Gastroesophageal sphincter (tissue), 4 donors: ENCODE results near the gene BCCIP. TPM values are rescaled to one million over a fixed set of nuclear protein-coding genes. Genes with fewer than 3 reads are reported as not detected.

ENCODE experiments used
- ATAC-seq: fragments of 150-250 bp; one replicate; pipeline ENCODE4 v1.9.1; 2016; ENCODE audit warnings: mild to moderate bottlenecking, moderate library complexity
- H3K27ac ChIP-seq, 4 donors: fragments of 200-600 bp; sonication (generic) in 3 of 4; 1 replicate in 3 of 4; 2 replicates in 1 of 4; pipeline ENCODE4 v1.5.1; 2016 to 2019
- H3K27me3 ChIP-seq: fragments of 200-600 bp; sonication (generic); one replicate; pipeline ENCODE4 v1.5.1; 2019
- H3K36me3 ChIP-seq, 2 donors: fragments of 200-600 bp; sonication (generic); one replicate each; pipeline ENCODE4 v1.5.1; 2019; ENCODE audit warnings: control low read depth in 1 of 2
- H3K4me1 ChIP-seq, 3 donors: fragments of 200-600 bp; sonication (generic); 1 replicate in 2 of 3; 2 replicates in 1 of 3; pipeline ENCODE4 v1.5.1; 2016 to 2019; ENCODE audit warnings: control low read depth in 2 of 3
- H3K4me3 ChIP-seq, 2 donors: fragments of 200-600 bp; sonication (generic); one replicate each; pipeline ENCODE4 v1.5.1; 2019; ENCODE audit warnings: mild to moderate bottlenecking in 1 of 2, moderate library complexity in 1 of 2
- H3K9me3 ChIP-seq, 3 donors: fragments of 200-600 bp; sonication (generic); one replicate each; pipeline ENCODE4 v1.5.1; 2017 to 2019; ENCODE audit warnings: control low read depth in 2 of 3
- EP300 ChIP-seq: sonication (generic); formaldehyde crosslinking; IDR thresholded peaks from one replicate; pipeline ENCODE4 v1.6.1; 2017; ENCODE audit warnings: antibody characterized with exemption, mild to moderate bottlenecking
- POLR2A ChIP-seq, 2 donors: fragments of 450-650 bp; IDR thresholded peaks; one replicate each; pipeline ENCODE4 v1.6.1; 2017; ENCODE audit warnings: antibody characterized with exemption in 2 of 2, mild to moderate bottlenecking in 2 of 2, moderate library complexity in 1 of 2
- POLR2AphosphoS5 ChIP-seq: sonication (generic); formaldehyde crosslinking; IDR thresholded peaks from one replicate; pipeline ENCODE4 v1.6.1; 2017; ENCODE audit warnings: antibody characterized with exemption
- WGBS, 2 donors: methylation state at CpG; one replicate each; pipeline ENCODE4 v1.1.5; 2018; ENCODE audit warnings: low coverage in 1 of 2; 5-methylcytosine and 5-hydroxymethylcytosine counted together
- total RNA-seq, 4 donors: library from RNA; depleted of rRNA; stranded (reverse); fragments of >200 nt; gene quantifications; one replicate each; pipeline ENCODE4 v1.1.0, GENCODE V29; 2016
- TF ChIP-seq, protein P1 (sequence below), 4 experiments: fragments of 200-600 bp in 2 of 4; fragments of 450-650 bp in 2 of 4; sonication (generic) in 1 of 4; IDR thresholded peaks; one replicate each; pipeline ENCODE4 v1.5.1; 2017 to 2019; ENCODE audit warnings: antibody characterized with exemption in 4 of 4, mild to moderate bottlenecking in 2 of 4, moderate library complexity in 2 of 4

The BCCIP gene
- total RNA-seq, 4 donors from 2014 or later, result 38.6 to 59.2 (median 50.3) TPM

DNA sequence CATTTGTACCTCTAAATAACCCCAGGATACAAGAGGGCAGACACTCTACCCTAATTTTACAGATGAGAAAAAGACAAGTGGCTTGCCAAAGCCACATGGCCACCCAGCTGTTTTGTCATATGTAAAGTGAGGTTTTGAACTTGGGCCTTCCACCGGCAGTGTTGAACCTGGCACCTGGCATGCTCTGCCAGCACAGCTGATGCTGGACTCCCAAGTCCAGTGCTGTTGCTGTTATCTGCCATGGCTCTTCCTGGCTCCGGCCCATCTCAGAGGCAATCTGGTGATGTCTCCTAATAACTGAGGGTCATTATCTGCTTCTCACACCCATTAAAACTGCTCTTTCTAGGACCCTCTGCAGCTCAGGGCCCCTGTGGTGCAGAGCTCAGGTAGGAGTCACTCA is 25.0 kb downstream of the BCCIP start:
- Histone ChIP-seq H3K4me3 (no peak overlapping the region), H3K36me3 (peaks cover 0 to 88% of the 10 kb centered on the region in 2 donors), H3K9me3 (no peaks in the 10 kb centered on the region), H3K4me1 (peaks cover 0 to 11% (median 0%) of the 10 kb centered on the region in 3 donors), H3K27me3 (no peaks in the 10 kb centered on the region), H3K27ac (no peak overlapping the region)
- no peak for ATAC-seq
- TF ChIP-seq EP300, result no peak
- no peak for TF ChIP-seq POLR2A (IDR thresholded peaks at IDR 0.05)
- no peak for TF ChIP-seq POLR2AphosphoS5
- TF ChIP-seq, protein P1, sequence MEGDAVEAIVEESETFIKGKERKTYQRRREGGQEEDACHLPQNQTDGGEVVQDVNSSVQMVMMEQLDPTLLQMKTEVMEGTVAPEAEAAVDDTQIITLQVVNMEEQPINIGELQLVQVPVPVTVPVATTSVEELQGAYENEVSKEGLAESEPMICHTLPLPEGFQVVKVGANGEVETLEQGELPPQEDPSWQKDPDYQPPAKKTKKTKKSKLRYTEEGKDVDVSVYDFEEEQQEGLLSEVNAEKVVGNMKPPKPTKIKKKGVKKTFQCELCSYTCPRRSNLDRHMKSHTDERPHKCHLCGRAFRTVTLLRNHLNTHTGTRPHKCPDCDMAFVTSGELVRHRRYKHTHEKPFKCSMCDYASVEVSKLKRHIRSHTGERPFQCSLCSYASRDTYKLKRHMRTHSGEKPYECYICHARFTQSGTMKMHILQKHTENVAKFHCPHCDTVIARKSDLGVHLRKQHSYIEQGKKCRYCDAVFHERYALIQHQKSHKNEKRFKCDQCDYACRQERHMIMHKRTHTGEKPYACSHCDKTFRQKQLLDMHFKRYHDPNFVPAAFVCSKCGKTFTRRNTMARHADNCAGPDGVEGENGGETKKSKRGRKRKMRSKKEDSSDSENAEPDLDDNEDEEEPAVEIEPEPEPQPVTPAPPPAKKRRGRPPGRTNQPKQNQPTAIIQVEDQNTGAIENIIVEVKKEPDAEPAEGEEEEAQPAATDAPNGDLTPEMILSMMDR (IDR thresholded peaks at IDR 0.05), result no peak
- WGBS, 2 donors, result 80% methylated on average over 1 of the region's 2 CpGs; no CpG with 5 or more reads in 1 of the 2 donors

DNA sequence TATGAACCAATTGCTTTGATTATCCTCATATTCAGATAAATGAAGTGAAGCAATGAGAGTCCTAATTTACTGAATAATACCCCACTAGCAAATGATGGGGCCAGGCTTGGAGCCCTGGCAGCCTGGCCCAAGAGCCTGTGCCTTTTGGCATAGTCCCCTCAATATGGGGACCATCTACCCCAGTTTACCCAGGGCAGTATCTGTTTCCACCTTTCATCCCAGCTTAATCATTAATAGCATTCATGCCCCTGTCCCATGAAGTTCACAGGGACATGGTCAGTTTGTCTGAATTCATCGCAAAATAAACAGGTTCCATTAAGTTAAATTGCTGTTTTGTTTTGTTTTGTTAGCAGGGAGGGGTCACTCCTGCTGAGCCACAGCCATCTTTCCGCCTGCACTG is 25.5 kb downstream of the BCCIP start:
- H3K27me3 ChIP-seq, result no peaks in the 10 kb centered on the region
- 89 to 100% methylated on average over 1 to 2 of the region's 2 CpGs for WGBS, 2 donors
- TF ChIP-seq, protein P1 (IDR thresholded peaks at IDR 0.05), result no peak
- TF ChIP-seq POLR2AphosphoS5, result no peak
- no peak for TF ChIP-seq EP300
- TF ChIP-seq POLR2A (IDR thresholded peaks at IDR 0.05), result no peak
- H3K27ac ChIP-seq, result no peak overlapping the region
- peaks cover 0 to 9% (median 0%) of the 10 kb centered on the region in 3 donors for H3K4me1 ChIP-seq
- no peak for ATAC-seq
- no peaks in the 10 kb centered on the region for H3K9me3 ChIP-seq
- H3K36me3 ChIP-seq, result peaks cover 0 to 90% of the 10 kb centered on the region in 2 donors
- no peak overlapping the region for H3K4me3 ChIP-seq

GRCh38 chr10:125849448-125849847 is 26.1 kb downstream of the BCCIP start:
- Histone ChIP-seq H3K9me3 (no peaks in the 10 kb centered on the region), H3K27me3 (no peaks in the 10 kb centered on the region), H3K4me3 (no peak overlapping the region), H3K27ac (no peak overlapping the region), H3K4me1 (peaks cover 0 to 3% (median 0%) of the 10 kb centered on the region in 3 donors), H3K36me3 (peaks cover 0 to 93% of the 10 kb centered on the region in 2 donors)
- 81 to 100% methylated on average over 5 to 7 of the region's 7 CpGs for WGBS, 2 donors
- TF ChIP-seq, protein P1 (IDR thresholded peaks at IDR 0.05), result no peak
- no peak for TF ChIP-seq EP300
- no peak for TF ChIP-seq POLR2A (IDR thresholded peaks at IDR 0.05)
- no peak for TF ChIP-seq POLR2AphosphoS5
- no peak for ATAC-seq

GRCh38 chr10:125850766-125851731 is 27.7 kb downstream of the BCCIP start:
- no peaks in the 10 kb centered on the region for H3K4me1 ChIP-seq
- TF ChIP-seq EP300 (no peak), POLR2AphosphoS5 (no peak), POLR2A (IDR thresholded peaks at IDR 0.05) (no peak)
- TF ChIP-seq, protein P1 (IDR thresholded peaks at IDR 0.05), result no peak
- H3K27me3 ChIP-seq, result no peaks in the 10 kb centered on the region
- H3K27ac ChIP-seq, result no peak overlapping the region
- 50 to 82% methylated on average over 1 of the region's 2 CpGs for WGBS, 2 donors
- peaks cover 0 to 89% of the 10 kb centered on the region in 2 donors for H3K36me3 ChIP-seq
- no peaks in the 10 kb centered on the region for H3K9me3 ChIP-seq
- H3K4me3 ChIP-seq, result no peak overlapping the region
- no peak for ATAC-seq
